ENCODE data around the gene CCDC106.

Gene CCDC106

GRCh38 chr19:55614711-55615542 is 33.1 kb upstream of the CCDC106 start:
- DNase-seq: no peak

- DNase-seq: no peak
These were observed 32.2 kb upstream of the CCDC106 start for GRCh38 chr19:55615543-55616394.

GRCh38 chr19:55616395-55616875 is 31.6 kb upstream of the CCDC106 start:
- no peak for DNase-seq

- DNase-seq: no peak
These were observed 30.6 kb upstream of the CCDC106 start for GRCh38 chr19:55617426-55617825.

GRCh38 chr19:55618426-55618825 is 29.6 kb upstream of the CCDC106 start:
- DNase-seq: no peak

- DNase-seq: no peak
These were observed 28.7 kb upstream of the CCDC106 start for GRCh38 chr19:55619286-55619685.

- no peak for DNase-seq
These were observed 27.4 kb upstream of the CCDC106 start for GRCh38 chr19:55620410-55621204.

- no peak for DNase-seq
These were observed 26.8 kb upstream of the CCDC106 start for GRCh38 chr19:55621205-55621672.

- DNase-seq: no peak
These were observed 26.3 kb upstream of the CCDC106 start for GRCh38 chr19:55621673-55622231.

- DNase-seq: no peak
These were observed 25.6 kb upstream of the CCDC106 start for GRCh38 chr19:55622242-55622969.

- DNase-seq: no peak
These were observed 24.9 kb upstream of the CCDC106 start for GRCh38 chr19:55623130-55623529.

- DNase-seq: no peak
These were observed 24.5 kb upstream of the CCDC106 start for GRCh38 chr19:55623561-55623960.

- DNase-seq: peak; percentile 88 to 96
These were observed 23.7 kb upstream of the CCDC106 start, which contains the start of gene ZNF784 for GRCh38 chr19:55624109-55625003. ZNF784 (minus strand) TSS chr19:55624566; CDS start chr19:55624561, 5 bp downstream.

GRCh38 chr19:55625004-55625326 is 23.0 kb upstream of the CCDC106 start:
- no peak for DNase-seq

GRCh38 chr19:55626350-55626749 is 21.7 kb upstream of the CCDC106 start:
- DNase-seq: no peak

- peak; percentile 86 to 93 for DNase-seq
These were observed 15.6 kb upstream of the CCDC106 start for GRCh38 chr19:55632463-55632834.

- no peak for DNase-seq
These were observed 14.2 kb upstream of the CCDC106 start for GRCh38 chr19:55633861-55634260.

GRCh38 chr19:55635334-55635717 is 12.7 kb upstream of the CCDC106 start:
- no peak for DNase-seq

- no peak for DNase-seq
These were observed 12.1 kb upstream of the CCDC106 start for GRCh38 chr19:55635856-55636440.

GRCh38 chr19:55636723-55637122 is 11.3 kb upstream of the CCDC106 start:
- no peak for DNase-seq
